HEK293 (cell line): ENCODE results near the gene ATP6V0A1.
A peak's percentile ranks its signal among the peaks of the same experiment; 100 is the strongest.

ENCODE experiments used
- CTCF ChIA-PET: fragments of 350-600 bp; formaldehyde crosslinking; extraction: SDS; loops from one replicate; lab custom pipeline; 2021; ENCODE audit warnings: antibody characterized with exemption; lab: Yijun Ruan, JAX
- POLR2A ChIA-PET: fragments of 300-600 bp; formaldehyde crosslinking; extraction: SDS; loops from one replicate; lab custom pipeline; 2020; ENCODE audit warnings: antibody characterized with exemption, inconsistent platforms; lab: Yijun Ruan, JAX
- H3K27ac ChIP-seq: fragments of 200-500 bp; sonication (Bioruptor generic); 2 replicates; pipeline ENCODE4 v1.5.1; 2014; ENCODE audit warnings: low read depth, low read length, control low read depth, inconsistent platforms; ENCODE audit errors: extremely low read depth
- H3K36me3 ChIP-seq, 2 experiments: fragments of 200-500 bp in 1 of 2; sonication (Bioruptor generic) in 1 of 2; 1 replicate in 1 of 2; 2 replicates in 1 of 2; pipeline ENCODE4 v1.5.1; 2014 to 2017; ENCODE audit warnings: inconsistent platforms in 2 of 2, low read length in 2 of 2; ENCODE audit not compliant: control insufficient read depth in 2 of 2, insufficient read depth in 1 of 2
- H3K4me1 ChIP-seq: fragments of 200-500 bp; sonication (Bioruptor generic); 2 replicates; pipeline ENCODE4 v1.5.1; 2014; ENCODE audit warnings: mild to moderate bottlenecking, low read length, inconsistent platforms; ENCODE audit not compliant: control insufficient read depth, insufficient read depth
- H3K4me3 ChIP-seq: 2 replicates; pipeline ENCODE4 v1.5.1; 2011; ENCODE audit warnings: low read depth, mild to moderate bottlenecking, control low read depth, low read length, moderate library complexity
- H3K9me3 ChIP-seq: fragments of 200-500 bp; sonication (Bioruptor generic); 2 replicates; pipeline ENCODE4 v1.5.1; 2014; ENCODE audit warnings: low read depth, low read length, inconsistent platforms; ENCODE audit not compliant: control insufficient read depth, insufficient read depth
- GLIS1 ChIP-seq: fragments of 450-650 bp; formaldehyde crosslinking; IDR thresholded peaks from 2 replicates; pipeline ENCODE4 v1.5.1; 2016; ENCODE audit warnings: missing biosample characterization, missing genetic modification characterization
- KLF17 ChIP-seq: fragments of 450-650 bp; formaldehyde crosslinking; IDR thresholded peaks from 2 replicates; pipeline ENCODE4 v1.5.1; 2016; ENCODE audit warnings: missing biosample characterization, missing genetic modification characterization
- KLF7 ChIP-seq: fragments of 450-650 bp; formaldehyde crosslinking; IDR thresholded peaks from 2 replicates; pipeline ENCODE4 v1.5.1; 2016; ENCODE audit warnings: missing biosample characterization, missing genetic modification characterization, borderline replicate concordance
- KLF8 ChIP-seq: fragments of 450-650 bp; formaldehyde crosslinking; IDR thresholded peaks from 2 replicates; pipeline ENCODE4 v1.5.1; 2016; ENCODE audit warnings: missing biosample characterization, missing genetic modification characterization
- KLF9 ChIP-seq: fragments of 450-650 bp; formaldehyde crosslinking; IDR thresholded peaks from 2 replicates; pipeline ENCODE4 v1.5.1; 2016; ENCODE audit warnings: missing biosample characterization, missing genetic modification characterization, low read depth
- OVOL3 ChIP-seq: fragments of 450-650 bp; formaldehyde crosslinking; IDR thresholded peaks from 2 replicates; pipeline ENCODE4 v1.5.1; 2016; ENCODE audit warnings: missing biosample characterization, missing genetic modification characterization
- SP2 ChIP-seq: fragments of 450-650 bp; formaldehyde crosslinking; IDR thresholded peaks from 2 replicates; pipeline ENCODE4 v1.5.1; 2016; ENCODE audit warnings: missing biosample characterization, missing genetic modification characterization
- ZBTB10 ChIP-seq: fragments of 450-650 bp; formaldehyde crosslinking; IDR thresholded peaks from 2 replicates; pipeline ENCODE4 v1.5.1; 2016; ENCODE audit warnings: missing biosample characterization, missing genetic modification characterization
- ZIC2 ChIP-seq: fragments of 450-650 bp; formaldehyde crosslinking; IDR thresholded peaks from 2 replicates; pipeline ENCODE4 v1.5.1; 2016; ENCODE audit warnings: missing biosample characterization, missing genetic modification characterization
- ZNF112 ChIP-seq: fragments of 450-650 bp; formaldehyde crosslinking; IDR thresholded peaks from 2 replicates; pipeline ENCODE4 v1.5.0; 2017; ENCODE audit warnings: missing biosample characterization, missing genetic modification characterization
- ZNF114 ChIP-seq: fragments of 450-650 bp; formaldehyde crosslinking; IDR thresholded peaks from 2 replicates; pipeline ENCODE4 v1.5.0; 2017; ENCODE audit warnings: missing biosample characterization, missing genetic modification characterization
- ZNF391 ChIP-seq: fragments of 450-650 bp; formaldehyde crosslinking; IDR thresholded peaks from 2 replicates; pipeline ENCODE4 v1.5.1; 2016; ENCODE audit warnings: low read depth, missing biosample characterization, missing genetic modification characterization, borderline replicate concordance
- ZNF600 ChIP-seq: fragments of 450-650 bp; formaldehyde crosslinking; IDR thresholded peaks from 2 replicates; pipeline ENCODE4 v1.5.1; 2016; ENCODE audit warnings: missing biosample characterization, missing genetic modification characterization
- ZNF843 ChIP-seq: fragments of 450-650 bp; formaldehyde crosslinking; IDR thresholded peaks from 2 replicates; pipeline ENCODE4 v1.5.1; 2016; ENCODE audit warnings: missing biosample characterization, missing genetic modification characterization
- TF ChIP-seq, protein P1 (sequence below): fragments of 450-650 bp; formaldehyde crosslinking; IDR thresholded peaks from 2 replicates; pipeline ENCODE4 v1.5.1; 2016; ENCODE audit warnings: missing biosample characterization, missing genetic modification characterization, borderline replicate concordance
- TF ChIP-seq, protein P2 (sequence below): IDR thresholded peaks from 2 replicates; pipeline ENCODE4 v1.6.1; 2011; ENCODE audit warnings: mild to moderate bottlenecking, low read depth, low read length, borderline replicate concordance
- TF ChIP-seq, protein P3 (sequence below): fragments of 450-650 bp; formaldehyde crosslinking; IDR thresholded peaks from 2 replicates; pipeline ENCODE4 v1.5.1; 2016; ENCODE audit warnings: missing biosample characterization, missing genetic modification characterization

ATP6V0A1 gene

DNA sequence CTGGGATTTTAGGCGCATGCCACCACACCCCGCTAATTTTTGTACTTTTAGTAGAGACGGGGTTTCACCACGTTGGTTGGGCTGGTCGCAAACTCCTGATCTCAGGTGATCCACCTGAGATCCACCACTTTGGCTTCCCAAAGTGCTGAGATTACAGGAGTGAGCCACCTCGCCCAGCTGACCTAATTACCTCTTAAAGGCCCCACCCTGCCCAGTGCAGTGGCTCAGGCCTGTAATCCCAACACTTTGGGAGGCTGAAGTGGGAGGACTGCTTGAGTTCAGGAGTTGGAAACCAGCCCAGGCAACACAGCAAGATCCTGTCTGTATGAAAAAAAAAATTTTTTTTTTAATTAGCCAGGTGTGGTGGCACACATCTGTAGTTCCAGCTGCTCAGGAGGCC is 100.4 kb downstream of the ATP6V0A1 start (continued):
- TF ChIP-seq KLF9 (tag by site-specific recombination): no peak
- TF ChIP-seq, protein P1, sequence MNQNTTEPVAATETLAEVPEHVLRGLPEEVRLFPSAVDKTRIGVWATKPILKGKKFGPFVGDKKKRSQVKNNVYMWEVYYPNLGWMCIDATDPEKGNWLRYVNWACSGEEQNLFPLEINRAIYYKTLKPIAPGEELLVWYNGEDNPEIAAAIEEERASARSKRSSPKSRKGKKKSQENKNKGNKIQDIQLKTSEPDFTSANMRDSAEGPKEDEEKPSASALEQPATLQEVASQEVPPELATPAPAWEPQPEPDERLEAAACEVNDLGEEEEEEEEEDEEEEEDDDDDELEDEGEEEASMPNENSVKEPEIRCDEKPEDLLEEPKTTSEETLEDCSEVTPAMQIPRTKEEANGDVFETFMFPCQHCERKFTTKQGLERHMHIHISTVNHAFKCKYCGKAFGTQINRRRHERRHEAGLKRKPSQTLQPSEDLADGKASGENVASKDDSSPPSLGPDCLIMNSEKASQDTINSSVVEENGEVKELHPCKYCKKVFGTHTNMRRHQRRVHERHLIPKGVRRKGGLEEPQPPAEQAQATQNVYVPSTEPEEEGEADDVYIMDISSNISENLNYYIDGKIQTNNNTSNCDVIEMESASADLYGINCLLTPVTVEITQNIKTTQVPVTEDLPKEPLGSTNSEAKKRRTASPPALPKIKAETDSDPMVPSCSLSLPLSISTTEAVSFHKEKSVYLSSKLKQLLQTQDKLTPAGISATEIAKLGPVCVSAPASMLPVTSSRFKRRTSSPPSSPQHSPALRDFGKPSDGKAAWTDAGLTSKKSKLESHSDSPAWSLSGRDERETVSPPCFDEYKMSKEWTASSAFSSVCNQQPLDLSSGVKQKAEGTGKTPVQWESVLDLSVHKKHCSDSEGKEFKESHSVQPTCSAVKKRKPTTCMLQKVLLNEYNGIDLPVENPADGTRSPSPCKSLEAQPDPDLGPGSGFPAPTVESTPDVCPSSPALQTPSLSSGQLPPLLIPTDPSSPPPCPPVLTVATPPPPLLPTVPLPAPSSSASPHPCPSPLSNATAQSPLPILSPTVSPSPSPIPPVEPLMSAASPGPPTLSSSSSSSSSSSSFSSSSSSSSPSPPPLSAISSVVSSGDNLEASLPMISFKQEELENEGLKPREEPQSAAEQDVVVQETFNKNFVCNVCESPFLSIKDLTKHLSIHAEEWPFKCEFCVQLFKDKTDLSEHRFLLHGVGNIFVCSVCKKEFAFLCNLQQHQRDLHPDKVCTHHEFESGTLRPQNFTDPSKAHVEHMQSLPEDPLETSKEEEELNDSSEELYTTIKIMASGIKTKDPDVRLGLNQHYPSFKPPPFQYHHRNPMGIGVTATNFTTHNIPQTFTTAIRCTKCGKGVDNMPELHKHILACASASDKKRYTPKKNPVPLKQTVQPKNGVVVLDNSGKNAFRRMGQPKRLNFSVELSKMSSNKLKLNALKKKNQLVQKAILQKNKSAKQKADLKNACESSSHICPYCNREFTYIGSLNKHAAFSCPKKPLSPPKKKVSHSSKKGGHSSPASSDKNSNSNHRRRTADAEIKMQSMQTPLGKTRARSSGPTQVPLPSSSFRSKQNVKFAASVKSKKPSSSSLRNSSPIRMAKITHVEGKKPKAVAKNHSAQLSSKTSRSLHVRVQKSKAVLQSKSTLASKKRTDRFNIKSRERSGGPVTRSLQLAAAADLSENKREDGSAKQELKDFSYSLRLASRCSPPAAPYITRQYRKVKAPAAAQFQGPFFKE: no peak
- TF ChIP-seq, protein P2, sequence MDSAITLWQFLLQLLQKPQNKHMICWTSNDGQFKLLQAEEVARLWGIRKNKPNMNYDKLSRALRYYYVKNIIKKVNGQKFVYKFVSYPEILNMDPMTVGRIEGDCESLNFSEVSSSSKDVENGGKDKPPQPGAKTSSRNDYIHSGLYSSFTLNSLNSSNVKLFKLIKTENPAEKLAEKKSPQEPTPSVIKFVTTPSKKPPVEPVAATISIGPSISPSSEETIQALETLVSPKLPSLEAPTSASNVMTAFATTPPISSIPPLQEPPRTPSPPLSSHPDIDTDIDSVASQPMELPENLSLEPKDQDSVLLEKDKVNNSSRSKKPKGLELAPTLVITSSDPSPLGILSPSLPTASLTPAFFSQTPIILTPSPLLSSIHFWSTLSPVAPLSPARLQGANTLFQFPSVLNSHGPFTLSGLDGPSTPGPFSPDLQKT: no peak

DNA sequence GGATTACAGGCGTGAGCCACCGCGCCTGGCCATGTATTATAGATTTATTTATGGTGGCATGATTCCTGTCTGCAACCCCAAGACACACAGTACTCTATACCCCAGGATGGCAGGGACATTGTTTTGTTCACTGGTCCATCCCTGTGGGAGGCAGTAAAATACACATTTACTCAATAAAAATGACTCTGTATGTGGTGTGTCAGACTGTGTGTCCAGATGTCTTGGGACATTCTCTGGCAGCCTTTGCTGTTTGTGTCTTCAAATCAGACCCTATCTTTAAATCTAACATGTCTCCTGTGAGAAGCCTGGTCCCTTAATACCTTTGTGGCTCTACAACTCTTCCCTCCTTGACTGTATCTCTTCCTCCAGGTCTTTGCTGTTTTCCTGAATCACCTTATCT is 101.6 kb downstream of the ATP6V0A1 start:
- POLR2A ChIA-PET: interaction anchor here (1.0 kb wide), 1 partner anchor 17 kb away, joined by 3 read pairs; no protein-coding TSS in a partner anchor

DNA sequence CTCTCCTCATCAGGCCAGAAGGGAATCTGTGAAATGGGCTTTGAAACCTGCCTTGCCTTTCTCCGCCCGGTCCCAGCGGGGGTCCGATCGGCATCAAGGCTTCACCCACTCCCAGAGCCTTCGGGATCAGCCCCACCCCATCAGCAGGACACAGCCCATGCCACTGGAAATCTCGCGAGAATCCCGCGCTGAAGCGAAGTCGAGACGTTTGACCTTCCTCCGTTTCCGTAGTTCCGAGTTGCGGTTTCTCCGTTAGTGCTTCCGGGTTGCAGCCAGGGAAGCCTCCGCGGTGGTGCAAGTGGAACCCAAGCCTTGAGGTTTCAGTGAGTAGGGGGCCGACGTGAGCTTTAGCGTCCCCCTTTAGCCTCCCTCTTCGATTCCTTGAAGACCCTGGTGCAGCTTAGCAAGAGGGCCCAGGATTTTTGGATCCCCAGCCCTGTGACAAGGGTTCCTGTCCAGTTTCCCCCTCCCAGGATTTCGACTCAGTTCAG is 103.3 kb downstream of the ATP6V0A1 start, which contains the start of gene COASY:
TSS of gene COASY (plus strand) at position 252 of the 491 bp plus-strand sequence. CDS start 475 bp downstream, outside the sequence.
- peaks cover 0 to 38% of the 10 kb centered on the region in 2 experiments; a peak in 2 of 3 replicates for H3K36me3 ChIP-seq
- H3K27ac ChIP-seq: peak within 1 kb of the TSS; percentile 87
- H3K4me3 ChIP-seq: peak within 1 kb of the TSS; percentile 89
- H3K4me1 ChIP-seq: peaks cover 10% of the 10 kb centered on the region; the same call in 1 of the 2 replicates
- H3K9me3 ChIP-seq: no peaks in the 10 kb centered on the region
- ChIA-PET POLR2A (no interaction called here), CTCF (interaction anchor here (0.6 to 1.7 kb wide), 2 partner anchors 13 to 19 kb away, joined by 3 to 4 read pairs; no protein-coding TSS in a partner anchor)
- TF ChIP-seq ZBTB10 (no peak), KLF17 (tag by site-specific recombination) (peak; percentile 65), ZNF391 (tag by site-specific recombination) (no peak), SP2 (tag by site-specific recombination) (peak; percentile 85), ZNF600 (no peak; the same call in 1 of the 2 replicates), OVOL3 (peak; percentile 85; the same call in 1 of the 2 replicates), ZNF114 (tag by site-specific recombination) (no peak), ZNF843 (tag by site-specific recombination) (0 out of 2 replicates have a peak, but pooled peaks have one; percentile 46), KLF8 (tag by site-specific recombination) (peak; percentile 92), KLF7 (tag by site-specific recombination) (peak; percentile 96)
- TF ChIP-seq, protein P2: no peak

More for the DNA sequence above, 101.6 kb downstream of the ATP6V0A1 start:
- no peak overlapping the region for H3K27ac ChIP-seq
- H3K4me3 ChIP-seq: no peak overlapping the region
- CTCF ChIA-PET: interaction anchor here (2.1 kb wide), 1 partner anchor 12 kb away, joined by 6 read pairs; no protein-coding TSS in a partner anchor
- no peaks in the 10 kb centered on the region for H3K9me3 ChIP-seq
- H3K36me3 ChIP-seq: peaks cover 0 to 24% of the 10 kb centered on the region in 2 experiments; a peak in 2 of 3 replicates
- TF ChIP-seq, protein P3, sequence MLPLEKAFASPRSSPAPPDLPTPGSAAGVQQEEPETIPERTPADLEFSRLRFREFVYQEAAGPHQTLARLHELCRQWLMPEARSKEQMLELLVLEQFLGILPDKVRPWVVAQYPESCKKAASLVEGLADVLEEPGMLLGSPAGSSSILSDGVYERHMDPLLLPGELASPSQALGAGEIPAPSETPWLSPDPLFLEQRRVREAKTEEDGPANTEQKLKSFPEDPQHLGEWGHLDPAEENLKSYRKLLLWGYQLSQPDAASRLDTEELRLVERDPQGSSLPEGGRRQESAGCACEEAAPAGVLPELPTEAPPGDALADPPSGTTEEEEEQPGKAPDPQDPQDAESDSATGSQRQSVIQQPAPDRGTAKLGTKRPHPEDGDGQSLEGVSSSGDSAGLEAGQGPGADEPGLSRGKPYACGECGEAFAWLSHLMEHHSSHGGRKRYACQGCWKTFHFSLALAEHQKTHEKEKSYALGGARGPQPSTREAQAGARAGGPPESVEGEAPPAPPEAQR (tag by site-specific recombination): no peak
- TF ChIP-seq GLIS1 (tag by site-specific recombination) (peak; percentile 54; the same call in 1 of the 2 replicates), ZIC2 (tag by site-specific recombination) (peak; percentile 35; the same call in 1 of the 2 replicates), ZNF112 (no peak)
- TF ChIP-seq, all 188 proteins: peak for 2
- H3K4me1 ChIP-seq: peaks cover 7% of the 10 kb centered on the region; the same call in 1 of the 2 replicates
